ENCODE data around the gene GOLGA8K. TPM values are rescaled to one million over a fixed set of nuclear protein-coding genes. Genes with fewer than 3 reads are reported as not detected.
"Not testable (repeated sequence)": the region's sequence is repeated elsewhere in the genome, so short reads cannot be mapped to it uniquely, and the experiment has no call there.

The GOLGA8K gene
- total RNA-seq (2013): 1.1 TPM
- polyA plus RNA-seq (1 to 10 TPM in 1 of 3 donors, not detected in 2; 3.2 TPM), polyA minus RNA-seq (0.83 and 1.1 TPM in 2 replicates), total RNA-seq (0 to 1.1 (median 0.59) reads per million in 11 experiments)

DNA sequence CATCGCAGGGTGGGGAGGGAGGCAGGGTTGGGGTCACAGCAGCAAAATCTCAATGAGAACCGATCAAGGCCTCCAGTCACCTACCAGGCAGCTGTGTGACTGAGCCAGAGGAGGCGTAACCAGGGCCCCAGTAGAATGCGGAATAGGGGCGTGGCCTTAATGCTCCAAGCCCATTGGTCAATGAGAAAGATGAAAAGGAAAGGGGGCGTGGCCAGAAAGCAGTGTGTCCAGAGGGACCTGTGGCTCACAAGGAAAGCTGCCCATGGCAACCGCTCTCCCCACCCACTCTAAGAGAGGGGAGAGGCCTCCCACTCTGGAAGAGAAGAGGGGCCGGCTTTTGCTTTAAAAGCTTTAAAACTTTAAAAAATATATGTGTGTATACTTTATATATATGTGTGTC, at the start of gene GOLGA8K:
Gene GOLGA8K (minus strand): TSS at position 101 of the 400 bp plus-strand sequence. CDS start 98 bp downstream, at position 3.
- H3K27ac ChIP-seq (ENCODE audit: low read depth in 1 of 2, low read length in 2 of 2); H3K9ac ChIP-seq (ENCODE audit: insufficient read depth, low read length, poor library complexity, severe bottlenecking); H3K27me3 ChIP-seq (ENCODE audit: control insufficient read depth in 2 of 2, insufficient read depth in 2 of 2, low read length in 2 of 2); H3K4me3 ChIP-seq (replicated peaks in 1 of 3; ENCODE audit: low read depth in 2 of 3, low read length in 3 of 3); H3K4me1 ChIP-seq (ENCODE audit: control insufficient read depth in 1 of 2, insufficient read depth in 2 of 2, low read length in 2 of 2); H3K4me2 ChIP-seq (replicated peaks; ENCODE audit: extremely low read depth, low read length, poor library complexity, severe bottlenecking); H3K9me3 Mint-ChIP-seq; H3K27me3 Mint-ChIP-seq (ENCODE audit: low read depth in 3 of 3); H3K9me3 ChIP-seq (replicated peaks in 1 of 2; ENCODE audit: control insufficient read depth in 1 of 2, insufficient read depth in 1 of 2, low read length in 2 of 2); H3K4me3 Mint-ChIP-seq; H3K79me2 ChIP-seq (ENCODE audit: insufficient read depth, low read length); H3K36me3 ChIP-seq (replicated peaks in 1 of 2; ENCODE audit: control insufficient read depth in 1 of 2, insufficient read depth in 2 of 2, low read length in 2 of 2); DNase-seq; intact Hi-C loops (cut with micrococcal nuclease); H3K4me1 Mint-ChIP-seq; H4K20me1 ChIP-seq (ENCODE audit: insufficient read depth, low read length); H3K27ac Mint-ChIP-seq; H2AFZ ChIP-seq (ENCODE audit: insufficient read depth, low read depth, low read length, poor library complexity, severe bottlenecking); H3K36me3 Mint-ChIP-seq: not testable (repeated sequence)
- no CpG with 5 or more reads among the region's 8 CpGs for WGBS (ENCODE audit: insufficient coverage)

- H3K4me1 Mint-ChIP-seq; H3K9me3 ChIP-seq (replicated peaks in 1 of 2; ENCODE audit: control insufficient read depth in 1 of 2, insufficient read depth in 1 of 2, low read length in 2 of 2); H3K79me2 ChIP-seq (ENCODE audit: insufficient read depth, low read length); H2AFZ ChIP-seq (ENCODE audit: insufficient read depth, low read depth, low read length, poor library complexity, severe bottlenecking); H3K36me3 ChIP-seq (replicated peaks in 1 of 2; ENCODE audit: control insufficient read depth in 1 of 2, insufficient read depth in 2 of 2, low read length in 2 of 2); H3K4me3 Mint-ChIP-seq; intact Hi-C loops (cut with micrococcal nuclease); H3K27ac ChIP-seq (ENCODE audit: low read depth in 1 of 2, low read length in 2 of 2); H3K4me3 ChIP-seq (replicated peaks in 1 of 3; ENCODE audit: low read depth in 2 of 3, low read length in 3 of 3); H3K9ac ChIP-seq (ENCODE audit: insufficient read depth, low read length, poor library complexity, severe bottlenecking); DNase-seq; H3K27me3 Mint-ChIP-seq (ENCODE audit: low read depth in 3 of 3); H4K20me1 ChIP-seq (ENCODE audit: insufficient read depth, low read length); H3K27me3 ChIP-seq (ENCODE audit: control insufficient read depth in 2 of 2, insufficient read depth in 2 of 2, low read length in 2 of 2); H3K4me2 ChIP-seq (replicated peaks; ENCODE audit: extremely low read depth, low read length, poor library complexity, severe bottlenecking); H3K27ac Mint-ChIP-seq; H3K9me3 Mint-ChIP-seq; H3K36me3 Mint-ChIP-seq; H3K4me1 ChIP-seq (ENCODE audit: control insufficient read depth in 1 of 2, insufficient read depth in 2 of 2, low read length in 2 of 2): not testable (repeated sequence)
- no CpG with 5 or more reads among the region's 12 CpGs for WGBS (ENCODE audit: insufficient coverage)
These were observed 37.4 kb upstream of the GOLGA8K start for GRCh38 chr15:32440445-32440977.

GRCh38 chr15:32434102-32434963, 31.2 kb upstream of the GOLGA8K start:
- H3K9me3 ChIP-seq (replicated peaks in 1 of 2; ENCODE audit: control insufficient read depth in 1 of 2, insufficient read depth in 1 of 2, low read length in 2 of 2); H3K27me3 ChIP-seq (ENCODE audit: control insufficient read depth in 2 of 2, insufficient read depth in 2 of 2, low read length in 2 of 2); H3K4me1 Mint-ChIP-seq; H3K4me1 ChIP-seq (ENCODE audit: control insufficient read depth in 1 of 2, insufficient read depth in 2 of 2, low read length in 2 of 2); H3K36me3 ChIP-seq (replicated peaks in 1 of 2; ENCODE audit: control insufficient read depth in 1 of 2, insufficient read depth in 2 of 2, low read length in 2 of 2); H3K4me3 Mint-ChIP-seq; H3K79me2 ChIP-seq (ENCODE audit: insufficient read depth, low read length); H3K27me3 Mint-ChIP-seq (ENCODE audit: low read depth in 3 of 3); H3K36me3 Mint-ChIP-seq; intact Hi-C loops (cut with micrococcal nuclease); H2AFZ ChIP-seq (ENCODE audit: insufficient read depth, low read depth, low read length, poor library complexity, severe bottlenecking); H3K4me3 ChIP-seq (replicated peaks in 1 of 3; ENCODE audit: low read depth in 2 of 3, low read length in 3 of 3); H3K27ac ChIP-seq (ENCODE audit: low read depth in 1 of 2, low read length in 2 of 2); H3K27ac Mint-ChIP-seq; DNase-seq; H3K9ac ChIP-seq (ENCODE audit: insufficient read depth, low read length, poor library complexity, severe bottlenecking); H3K4me2 ChIP-seq (replicated peaks; ENCODE audit: extremely low read depth, low read length, poor library complexity, severe bottlenecking); H3K9me3 Mint-ChIP-seq; H4K20me1 ChIP-seq (ENCODE audit: insufficient read depth, low read length): not testable (repeated sequence)
- no CpG with 5 or more reads among the region's 73 CpGs for WGBS (ENCODE audit: insufficient coverage)

DNA sequence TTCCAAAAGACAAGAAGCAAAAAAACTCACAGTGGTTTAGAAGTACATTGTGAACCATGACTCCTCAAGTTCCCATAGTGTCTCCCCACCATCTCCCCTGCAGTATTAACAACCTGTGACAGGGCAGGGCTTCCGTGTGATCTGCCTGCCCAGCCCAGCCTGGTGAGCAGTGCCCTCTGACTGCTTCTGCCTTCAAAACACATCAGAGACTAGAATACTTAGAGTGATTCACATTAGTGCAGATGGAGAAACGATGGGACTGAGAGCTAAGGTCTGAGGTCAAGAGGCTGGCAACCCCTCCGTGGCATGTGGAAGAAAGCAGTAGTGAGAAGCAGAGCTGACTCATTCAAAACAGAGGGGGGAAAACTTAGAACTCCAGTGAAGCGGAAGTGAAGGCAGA, 24.5 kb upstream of the GOLGA8K start:
- H3K4me3 ChIP-seq (replicated peaks in 1 of 3; ENCODE audit: low read depth in 2 of 3, low read length in 3 of 3); H3K27ac Mint-ChIP-seq; H4K20me1 ChIP-seq (ENCODE audit: insufficient read depth, low read length); H3K36me3 Mint-ChIP-seq; H3K4me2 ChIP-seq (replicated peaks; ENCODE audit: extremely low read depth, low read length, poor library complexity, severe bottlenecking); H3K27me3 ChIP-seq (ENCODE audit: control insufficient read depth in 2 of 2, insufficient read depth in 2 of 2, low read length in 2 of 2); H3K27me3 Mint-ChIP-seq (ENCODE audit: low read depth in 3 of 3); H3K4me1 Mint-ChIP-seq; H3K4me1 ChIP-seq (ENCODE audit: control insufficient read depth in 1 of 2, insufficient read depth in 2 of 2, low read length in 2 of 2); DNase-seq; H3K36me3 ChIP-seq (replicated peaks in 1 of 2; ENCODE audit: control insufficient read depth in 1 of 2, insufficient read depth in 2 of 2, low read length in 2 of 2); H3K9me3 ChIP-seq (replicated peaks in 1 of 2; ENCODE audit: control insufficient read depth in 1 of 2, insufficient read depth in 1 of 2, low read length in 2 of 2); H3K79me2 ChIP-seq (ENCODE audit: insufficient read depth, low read length); intact Hi-C loops (cut with micrococcal nuclease); H3K9ac ChIP-seq (ENCODE audit: insufficient read depth, low read length, poor library complexity, severe bottlenecking); H3K27ac ChIP-seq (ENCODE audit: low read depth in 1 of 2, low read length in 2 of 2); H2AFZ ChIP-seq (ENCODE audit: insufficient read depth, low read depth, low read length, poor library complexity, severe bottlenecking); H3K9me3 Mint-ChIP-seq: not testable (repeated sequence)
- WGBS (ENCODE audit: insufficient coverage): no CpG with 5 or more reads among the region's 4 CpGs
- H3K4me3 Mint-ChIP-seq: peak overlapping the region in 1 of 2 donors; percentile 72

Data from CD14-positive monocyte (primary cell).